ENCODE results near the gene CCDC149.

The CCDC149 gene

GRCh38 chr4:24878636-24879016, 34.2 kb downstream of the CCDC149 start:
- DNase-seq (ENCODE audit: low spot score) = no peak

- no peak for DNase-seq (ENCODE audit: low spot score)
These were observed 34.8 kb downstream of the CCDC149 start for GRCh38 chr4:24877868-24878635.

- DNase-seq (ENCODE audit: low spot score) = no peak
These were observed 36.4 kb downstream of the CCDC149 start for GRCh38 chr4:24876431-24876830.

GRCh38 chr4:24872720-24873119, 40.1 kb downstream of the CCDC149 start:
- no peak for DNase-seq (ENCODE audit: low spot score)

GRCh38 chr4:24871210-24871609, 41.6 kb downstream of the CCDC149 start:
- no peak for DNase-seq (ENCODE audit: low spot score)

GRCh38 chr4:24867766-24868296, 45.0 kb downstream of the CCDC149 start:
- DNase-seq (ENCODE audit: low spot score) = no peak

- DNase-seq (ENCODE audit: low spot score) = no peak
These were observed 45.6 kb downstream of the CCDC149 start for GRCh38 chr4:24867251-24867650.

- DNase-seq (ENCODE audit: low spot score) = no peak
These were observed 47.4 kb downstream of the CCDC149 start for GRCh38 chr4:24865401-24865800.

GRCh38 chr4:24863799-24864198, 49.0 kb downstream of the CCDC149 start:
- DNase-seq (ENCODE audit: low spot score) = no peak

- no peak for DNase-seq (ENCODE audit: low spot score)
These were observed 50.6 kb downstream of the CCDC149 start for GRCh38 chr4:24862073-24862751.

- DNase-seq (ENCODE audit: low spot score) = no peak
These were observed 54.3 kb downstream of the CCDC149 start for GRCh38 chr4:24858550-24858949.

- no peak for DNase-seq (ENCODE audit: low spot score)
These were observed 54.8 kb downstream of the CCDC149 start for GRCh38 chr4:24858026-24858425.

GRCh38 chr4:24856586-24856985, 56.3 kb downstream of the CCDC149 start:
- no peak for DNase-seq (ENCODE audit: low spot score)

GRCh38 chr4:24855741-24856140, 57.1 kb downstream of the CCDC149 start:
- DNase-seq (ENCODE audit: low spot score) = no peak

GRCh38 chr4:24853142-24853541, 59.7 kb downstream of the CCDC149 start:
- DNase-seq (ENCODE audit: low spot score) = no peak

- no peak for DNase-seq (ENCODE audit: low spot score)
These were observed 62.2 kb downstream of the CCDC149 start for GRCh38 chr4:24850674-24851073.

GRCh38 chr4:24849756-24850155, 63.1 kb downstream of the CCDC149 start:
- no peak for DNase-seq (ENCODE audit: low spot score)

- no peak for DNase-seq (ENCODE audit: low spot score)
These were observed 63.5 kb downstream of the CCDC149 start for GRCh38 chr4:24849351-24849750.

GRCh38 chr4:24846716-24847115, 66.1 kb downstream of the CCDC149 start:
- DNase-seq (ENCODE audit: low spot score) = no peak

GRCh38 chr4:24845902-24846301, 66.9 kb downstream of the CCDC149 start:
- no peak for DNase-seq (ENCODE audit: low spot score)

- no peak for DNase-seq (ENCODE audit: low spot score)
These were observed 67.7 kb downstream of the CCDC149 start for GRCh38 chr4:24845132-24845531.

- DNase-seq (ENCODE audit: low spot score) = no peak
These were observed 69.7 kb downstream of the CCDC149 start for GRCh38 chr4:24843096-24843495.

- no peak for DNase-seq (ENCODE audit: low spot score)
These were observed 70.5 kb downstream of the CCDC149 start for GRCh38 chr4:24842356-24842755.

Data from left forelimb (tissue), 1 donor.